MCF 10A (cell line): ENCODE data around the gene SFT2D2. TPM values are rescaled to one million over a fixed set of nuclear protein-coding genes. Genes with fewer than 3 reads are reported as not detected.

Source experiments
- BruUV-seq: library from RNA; stranded (reverse); fragments of 400-500 nt; replicated peaks from 2 replicates; lab custom pipeline; 2021; lab: Mats Ljungman, UMichigan
- CTCF ChIA-PET: fragments of 300-600 bp; sonication (Branson Sonifier 250); formaldehyde crosslinking; extraction: SDS; loops from one replicate; lab custom pipeline; 2021; ENCODE audit warnings: antibody characterized with exemption, inconsistent platforms; lab: Yijun Ruan, JAX
- POLR2A ChIA-PET: fragments of 300-600, 350-650 bp; sonication (Branson Sonifier 250); formaldehyde crosslinking; extraction: SDS; loops from one replicate; lab custom pipeline; 2020; ENCODE audit warnings: antibody characterized with exemption, inconsistent platforms; lab: Yijun Ruan, JAX
- DNase-seq: peaks from one replicate; pipeline ENCODE4 v3.0.0-alpha.2; 2018; ENCODE audit not compliant: unreplicated experiment
- H3K27ac Mint-ChIP-seq: one replicate; pipeline ENCODE4 v1.8.0; 2022; ENCODE audit warnings: mild to moderate bottlenecking, low read depth, mixed read lengths; ENCODE audit not compliant: unreplicated experiment
- H3K27me3 Mint-ChIP-seq: one replicate; pipeline ENCODE4 v1.8.0; 2022; ENCODE audit warnings: mixed read lengths; ENCODE audit not compliant: insufficient read depth, unreplicated experiment
- H3K36me3 Mint-ChIP-seq: one replicate; pipeline ENCODE4 v1.8.0; 2022; ENCODE audit warnings: mild to moderate bottlenecking, moderate library complexity, mixed read lengths; ENCODE audit not compliant: insufficient read depth, unreplicated experiment
- H3K4me1 Mint-ChIP-seq: one replicate; pipeline ENCODE4 v1.8.0; 2022; ENCODE audit warnings: mixed read lengths; ENCODE audit not compliant: insufficient read depth, unreplicated experiment
- H3K4me3 Mint-ChIP-seq: one replicate; pipeline ENCODE4 v1.8.0; 2022; ENCODE audit warnings: mild to moderate bottlenecking, moderate library complexity, mixed read lengths; ENCODE audit not compliant: unreplicated experiment
- H3K9me3 Mint-ChIP-seq: one replicate; pipeline ENCODE4 v1.8.0; 2022; ENCODE audit warnings: mixed read lengths; ENCODE audit not compliant: unreplicated experiment
- intact Hi-C: fragments of 100-400 bp; cut with micrococcal nuclease; formaldehyde crosslinking; loops from 2 replicates; pipeline ENCODE4 v1.14.1; 2022
- total RNA-seq: library from RNA; stranded (reverse); gene quantifications from 2 replicates; pipeline ENCODE4 v1.2.3, GENCODE V29; 2022
- TF ChIP-seq, protein P1 (sequence below): fragments of 200-600 bp; IDR thresholded peaks from one replicate; pipeline ENCODE4 v1.8.0; 2022; ENCODE audit warnings: antibody characterized with exemption, mild to moderate bottlenecking; ENCODE audit not compliant: unreplicated experiment

SFT2D2 gene
- total RNA-seq, 1 experiment from 2014 or later: 56.5 TPM

DNA sequence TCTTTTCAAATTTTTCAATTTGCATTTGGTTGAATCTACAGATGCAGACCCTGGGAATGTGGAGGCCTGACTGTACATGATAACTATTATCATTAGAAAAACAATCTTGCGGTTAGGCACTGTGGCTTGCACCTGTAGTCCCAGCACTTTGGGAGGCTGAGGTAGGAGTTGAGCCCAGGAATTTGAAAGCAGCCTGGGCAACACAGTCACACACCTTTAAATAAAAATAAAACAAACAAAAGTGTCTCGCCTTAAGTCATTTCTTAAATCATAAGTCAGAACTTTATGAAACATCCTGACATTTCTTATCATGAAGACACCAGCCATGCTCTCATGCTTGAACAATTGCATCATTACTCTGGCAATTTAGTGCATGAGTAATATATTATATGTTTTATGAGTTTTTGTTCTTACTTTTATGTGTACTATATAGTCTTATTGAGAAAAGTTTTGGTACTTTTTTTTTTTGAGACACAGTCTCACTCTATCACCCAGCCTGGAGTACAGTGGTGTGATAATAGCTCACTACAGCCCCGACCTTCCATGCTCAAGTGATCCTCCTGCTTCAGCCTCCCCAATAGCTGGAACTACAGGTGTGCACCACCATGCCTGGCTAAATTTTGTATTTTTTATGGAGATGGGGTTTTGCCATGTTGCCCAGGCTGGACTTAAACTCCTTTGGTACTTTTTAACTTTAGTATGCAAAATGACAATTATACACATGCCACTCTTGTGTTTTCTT, 62.7 kb downstream of the SFT2D2 start:
- Mint-ChIP-seq H3K27ac (peak overlapping the region; percentile 46), H3K4me1 (peaks cover 37% of the 10 kb centered on the region)
- BruUV-seq: no TSS peak

GRCh38 chr1:168291222-168291837, 65.5 kb downstream of the SFT2D2 start:
- H3K4me1 Mint-ChIP-seq: peaks cover 20% of the 10 kb centered on the region
- ChIA-PET POLR2A (interaction anchor here (1.0 to 4.0 kb wide), 2 partner anchors 10 to 22 kb away, joined by 3 to 22 read pairs; no protein-coding TSS in a partner anchor), CTCF (interaction anchor here (0.6 to 1.9 kb wide), 6 partner anchors 15 to 86 kb away, joined by 3 to 7 read pairs (median 4); no protein-coding TSS in a partner anchor)
- no peaks in the 10 kb centered on the region for H3K9me3 Mint-ChIP-seq
- DNase-seq: no peak
- no peaks in the 10 kb centered on the region for H3K27me3 Mint-ChIP-seq
- H3K27ac Mint-ChIP-seq: no peak overlapping the region
- TF ChIP-seq, protein P1, sequence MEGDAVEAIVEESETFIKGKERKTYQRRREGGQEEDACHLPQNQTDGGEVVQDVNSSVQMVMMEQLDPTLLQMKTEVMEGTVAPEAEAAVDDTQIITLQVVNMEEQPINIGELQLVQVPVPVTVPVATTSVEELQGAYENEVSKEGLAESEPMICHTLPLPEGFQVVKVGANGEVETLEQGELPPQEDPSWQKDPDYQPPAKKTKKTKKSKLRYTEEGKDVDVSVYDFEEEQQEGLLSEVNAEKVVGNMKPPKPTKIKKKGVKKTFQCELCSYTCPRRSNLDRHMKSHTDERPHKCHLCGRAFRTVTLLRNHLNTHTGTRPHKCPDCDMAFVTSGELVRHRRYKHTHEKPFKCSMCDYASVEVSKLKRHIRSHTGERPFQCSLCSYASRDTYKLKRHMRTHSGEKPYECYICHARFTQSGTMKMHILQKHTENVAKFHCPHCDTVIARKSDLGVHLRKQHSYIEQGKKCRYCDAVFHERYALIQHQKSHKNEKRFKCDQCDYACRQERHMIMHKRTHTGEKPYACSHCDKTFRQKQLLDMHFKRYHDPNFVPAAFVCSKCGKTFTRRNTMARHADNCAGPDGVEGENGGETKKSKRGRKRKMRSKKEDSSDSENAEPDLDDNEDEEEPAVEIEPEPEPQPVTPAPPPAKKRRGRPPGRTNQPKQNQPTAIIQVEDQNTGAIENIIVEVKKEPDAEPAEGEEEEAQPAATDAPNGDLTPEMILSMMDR: no peak
- intact Hi-C loops: no loop called here
- BruUV-seq: no TSS peak
- peaks cover 7% of the 10 kb centered on the region for H3K36me3 Mint-ChIP-seq
- no peak overlapping the region for H3K4me3 Mint-ChIP-seq

More for the DNA sequence above, 62.7 kb downstream of the SFT2D2 start:
- Mint-ChIP-seq H3K4me3 (peak overlapping the region; percentile 19), H3K27me3 (no peaks in the 10 kb centered on the region), H3K9me3 (no peaks in the 10 kb centered on the region), H3K36me3 (no peaks in the 10 kb centered on the region)
- intact Hi-C loops: loop anchor here (5.0 kb wide), 1 partner anchor 34 kb away; no protein-coding TSS in a partner anchor
- ChIA-PET CTCF (no interaction called here), POLR2A (interaction anchor here (0.6 to 2.2 kb wide), 3 partner anchors 12 to 15 kb away, joined by 3 to 12 read pairs (median 3); no protein-coding TSS in a partner anchor)
- DNase-seq: peak; percentile 44
- TF ChIP-seq, protein P1: no peak

GRCh38 chr1:168293356-168293755, 67.6 kb downstream of the SFT2D2 start:
- DNase-seq: no peak
- peaks cover 4% of the 10 kb centered on the region for H3K4me1 Mint-ChIP-seq
- POLR2A ChIA-PET: interaction anchor here (4.0 kb wide), 1 partner anchor 8 kb away, joined by 22 read pairs; no protein-coding TSS in a partner anchor
- intact Hi-C loops: no loop called here
- no TSS peak for BruUV-seq
- H3K36me3 Mint-ChIP-seq: peaks cover 7% of the 10 kb centered on the region
- H3K4me3 Mint-ChIP-seq: no peak overlapping the region
- no peak overlapping the region for H3K27ac Mint-ChIP-seq
- no peaks in the 10 kb centered on the region for H3K9me3 Mint-ChIP-seq
- H3K27me3 Mint-ChIP-seq: no peaks in the 10 kb centered on the region
- TF ChIP-seq, protein P1: no peak
- CTCF ChIA-PET: interaction anchor here (0.6 to 1.6 kb wide), 6 partner anchors 11 to 58 kb away, joined by 3 to 7 read pairs (median 4); no protein-coding TSS in a partner anchor
